ENCODE results near the gene BLOC1S6. TPM values are rescaled to one million over a fixed set of nuclear protein-coding genes. Genes with fewer than 3 reads are reported as not detected.
A peak's percentile ranks its signal among the peaks of the same experiment; 100 is the strongest.

BLOC1S6 gene, protein sequence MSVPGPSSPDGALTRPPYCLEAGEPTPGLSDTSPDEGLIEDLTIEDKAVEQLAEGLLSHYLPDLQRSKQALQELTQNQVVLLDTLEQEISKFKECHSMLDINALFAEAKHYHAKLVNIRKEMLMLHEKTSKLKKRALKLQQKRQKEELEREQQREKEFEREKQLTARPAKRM
- polyA plus RNA-seq (ENCODE audit: insufficient read length in 4 of 4): 10 to 100 TPM; 40.3 to 57.3 (median 47.1) TPM

- DNase-seq (ENCODE audit: low read depth in 4 of 4, low spot score in 2 of 4): peak; percentile 89 to 97 (median 93)
These were observed at the start of gene BLOC1S6 for GRCh38 chr15:45587095-45587862. BLOC1S6 (plus strand) TSS chr15:45587379; CDS start chr15:45587444, 65 bp downstream.

GRCh38 chr15:45539680-45540079, 47.5 kb upstream of the BLOC1S6 start:
- no peak for DNase-seq (ENCODE audit: low read depth in 4 of 4, low spot score in 2 of 4)

DNA sequence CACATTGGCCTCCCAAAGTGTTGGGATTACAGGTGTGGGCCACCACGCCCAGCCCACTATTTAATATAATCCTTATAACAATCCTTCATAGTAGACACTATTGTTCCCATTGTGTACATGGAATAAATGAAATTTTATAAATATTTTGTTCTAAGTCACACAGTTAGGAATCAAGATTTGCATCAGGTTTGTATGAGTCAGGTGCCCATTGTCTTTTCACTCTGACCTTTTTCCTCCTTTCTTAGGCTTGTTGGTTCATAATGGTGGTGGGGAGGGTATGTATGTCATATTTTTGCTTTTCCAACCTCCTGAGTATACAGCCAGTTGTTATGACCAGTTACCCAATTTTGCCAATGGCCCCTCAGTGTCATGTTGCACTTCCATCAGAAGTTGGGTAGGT, 46.6 kb upstream of the BLOC1S6 start:
- no peak for DNase-seq (ENCODE audit: low read depth in 4 of 4, low spot score in 2 of 4)

DNA sequence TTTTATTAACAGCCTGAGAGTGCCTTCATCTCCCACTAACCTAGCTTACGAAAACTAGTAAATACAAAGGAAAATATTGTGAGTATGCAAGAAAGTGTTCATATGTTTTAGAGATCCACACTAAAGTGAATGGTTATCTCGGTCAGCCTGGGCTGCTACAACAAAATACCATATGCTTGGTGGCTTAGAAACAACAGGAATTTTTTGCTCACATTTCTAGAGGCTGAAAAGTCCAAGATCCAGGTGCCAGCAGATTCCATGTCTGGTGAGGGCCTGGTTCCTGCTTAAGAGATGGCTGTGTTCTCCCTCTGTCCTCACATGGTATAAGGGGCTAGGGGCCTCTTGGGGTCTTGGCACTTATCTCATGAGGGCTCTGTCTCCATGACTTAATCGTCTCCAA, 44.1 kb upstream of the BLOC1S6 start:
- no peak for DNase-seq (ENCODE audit: low read depth in 4 of 4, low spot score in 2 of 4)

DNA sequence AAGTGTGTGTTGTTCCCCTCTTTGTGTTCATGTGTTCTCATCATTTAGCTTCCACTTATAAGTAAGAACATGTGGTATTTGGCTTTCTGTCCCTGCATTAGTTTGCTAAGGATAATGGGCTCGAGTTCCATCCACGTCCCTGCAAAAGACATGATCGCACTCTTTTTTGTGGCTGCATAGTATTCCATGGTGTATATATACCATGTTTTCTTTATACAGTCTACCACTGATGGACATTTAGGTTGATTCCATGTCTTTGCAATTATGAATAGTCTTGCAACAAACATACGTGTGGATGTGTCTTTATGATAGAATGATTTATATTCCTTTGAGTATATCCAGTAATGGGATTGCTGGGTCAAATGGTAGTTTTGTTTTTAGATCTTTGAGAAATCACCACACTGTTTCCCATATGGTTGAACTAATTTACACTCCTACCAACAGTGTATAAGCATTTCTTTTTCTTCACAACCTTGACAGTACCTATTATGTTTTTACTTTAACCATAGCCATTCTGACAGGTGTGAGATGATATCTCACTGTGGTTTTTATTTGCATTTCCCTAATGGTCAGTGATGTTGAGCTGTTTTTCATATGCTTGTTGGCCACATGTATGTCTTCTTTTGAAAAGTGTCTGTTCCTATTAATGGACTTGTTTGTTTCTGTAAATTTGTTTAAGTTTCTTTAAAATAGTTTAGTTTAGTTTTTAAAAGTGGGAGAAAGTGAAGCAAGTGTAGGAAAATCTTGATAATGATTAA, 42.7 kb upstream of the BLOC1S6 start:
- DNase-seq (ENCODE audit: low read depth in 4 of 4, low spot score in 2 of 4): no peak

DNA sequence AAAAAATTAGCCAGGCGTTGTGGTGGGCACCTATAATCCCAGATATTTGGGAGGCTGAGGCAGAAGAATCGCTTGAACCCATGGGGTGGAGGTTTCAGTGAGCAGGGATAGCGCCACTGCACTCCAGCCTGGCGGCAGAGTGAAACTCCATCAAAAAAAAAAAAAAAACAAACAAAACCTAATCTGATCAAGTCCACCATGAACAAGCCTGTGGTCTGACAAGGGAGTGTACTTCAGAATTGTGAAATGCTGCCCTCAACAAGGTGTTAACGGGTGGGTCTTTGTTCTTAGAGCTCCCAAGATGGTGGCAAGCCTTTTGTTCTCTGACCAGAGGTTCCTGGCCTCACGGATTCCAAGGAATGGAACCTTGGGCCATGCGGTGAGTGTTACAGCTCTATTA, 40.4 kb upstream of the BLOC1S6 start:
- no peak for DNase-seq (ENCODE audit: low read depth in 4 of 4, low spot score in 2 of 4)

DNA sequence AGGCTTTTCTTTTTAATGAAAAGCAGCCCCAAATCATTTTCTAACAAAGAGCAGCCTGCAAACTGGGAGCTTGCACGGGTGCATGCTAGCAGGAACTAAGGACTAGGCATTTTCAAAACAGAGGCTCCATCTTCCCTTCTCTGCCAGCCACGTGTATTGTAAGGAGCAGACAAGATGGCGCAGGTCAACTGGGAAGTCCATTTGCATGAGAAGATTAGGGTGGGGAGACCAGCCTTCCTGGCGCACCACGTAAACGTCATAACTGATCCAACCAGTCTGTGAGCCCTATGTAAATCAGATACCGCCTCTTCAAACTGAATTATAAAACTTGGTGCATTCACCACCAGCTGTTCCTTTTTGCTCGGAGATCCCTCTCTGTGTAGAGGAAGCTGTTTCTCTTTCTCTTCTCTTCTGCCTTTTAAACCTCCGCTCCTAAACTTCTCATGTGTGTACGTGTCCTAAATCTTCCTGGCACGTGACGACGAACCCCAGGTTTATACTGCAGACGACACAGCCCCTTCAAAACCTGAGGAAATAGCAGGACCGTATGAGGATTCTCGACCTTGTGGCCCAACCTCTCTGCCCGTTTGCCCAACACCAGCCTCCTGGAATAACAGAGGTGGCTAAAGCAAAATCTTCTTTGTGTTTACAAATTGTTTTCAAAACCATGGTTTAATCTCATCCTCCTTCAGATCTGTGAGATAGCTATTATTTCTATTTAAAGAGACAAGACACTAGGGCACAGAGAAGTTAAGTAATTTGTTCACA, 38.2 kb upstream of the BLOC1S6 start:
- DNase-seq (ENCODE audit: low read depth in 4 of 4, low spot score in 2 of 4): no peak

DNA sequence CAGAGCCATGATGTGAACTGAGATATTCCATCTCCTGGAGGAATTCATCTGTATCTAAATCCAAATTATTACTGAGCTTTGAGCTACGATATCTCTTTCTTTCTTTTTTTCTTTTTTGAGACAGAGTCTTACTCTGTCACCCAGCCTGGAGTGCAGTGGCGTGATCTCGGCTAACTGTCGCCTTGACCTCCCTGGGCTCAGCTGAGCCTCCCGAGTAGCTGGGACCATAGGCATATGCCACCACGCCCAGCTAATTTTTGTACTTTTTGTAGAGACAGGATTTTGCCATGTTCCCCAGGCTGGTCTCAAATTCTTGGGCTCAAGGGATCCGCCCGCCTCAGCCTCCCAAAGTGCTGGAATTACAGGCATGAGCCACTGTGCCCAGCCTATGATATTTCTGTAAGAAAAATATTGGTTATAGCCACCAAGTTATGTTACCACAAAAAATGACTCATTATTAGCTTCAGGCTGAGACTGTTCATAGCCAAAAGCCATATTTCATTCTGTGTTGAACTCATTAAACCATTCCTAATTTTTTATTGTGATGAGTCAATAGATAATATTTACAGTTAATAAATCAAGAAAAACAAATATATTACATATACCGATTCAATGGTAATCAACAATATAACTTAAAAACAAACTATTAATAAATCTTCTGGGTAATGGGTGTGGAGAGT, 37.5 kb upstream of the BLOC1S6 start:
- DNase-seq (ENCODE audit: low read depth in 4 of 4, low spot score in 2 of 4): no peak

- no peak for DNase-seq (ENCODE audit: low read depth in 4 of 4, low spot score in 2 of 4)
These were observed 36.7 kb upstream of the BLOC1S6 start for GRCh38 chr15:45550436-45550835.

GRCh38 chr15:45551676-45552075, 35.5 kb upstream of the BLOC1S6 start:
- no peak for DNase-seq (ENCODE audit: low read depth in 4 of 4, low spot score in 2 of 4)

- DNase-seq (ENCODE audit: low read depth in 4 of 4, low spot score in 2 of 4): no peak
These were observed 31.1 kb upstream of the BLOC1S6 start for GRCh38 chr15:45555934-45556608.

DNA sequence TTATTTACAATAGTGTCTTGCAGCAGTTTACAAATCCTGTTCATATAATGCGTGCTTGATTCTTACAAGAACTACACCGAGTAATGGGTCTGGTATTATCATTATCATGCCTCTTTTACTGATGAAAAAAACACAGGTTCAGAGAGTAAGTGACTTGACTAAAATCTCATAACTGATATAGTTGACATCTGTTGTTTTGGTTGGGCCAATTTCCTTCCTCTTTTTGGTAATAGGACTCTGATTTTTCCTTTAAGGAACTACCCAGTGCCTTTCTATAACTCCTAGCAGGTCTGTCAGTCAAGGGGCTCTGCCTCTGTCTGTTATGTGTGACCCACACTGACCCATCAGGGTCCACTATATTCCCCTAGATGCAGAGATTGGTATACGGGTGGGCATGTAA, 14.6 kb upstream of the BLOC1S6 start:
- no peak for DNase-seq (ENCODE audit: low read depth in 4 of 4, low spot score in 2 of 4)

DNA sequence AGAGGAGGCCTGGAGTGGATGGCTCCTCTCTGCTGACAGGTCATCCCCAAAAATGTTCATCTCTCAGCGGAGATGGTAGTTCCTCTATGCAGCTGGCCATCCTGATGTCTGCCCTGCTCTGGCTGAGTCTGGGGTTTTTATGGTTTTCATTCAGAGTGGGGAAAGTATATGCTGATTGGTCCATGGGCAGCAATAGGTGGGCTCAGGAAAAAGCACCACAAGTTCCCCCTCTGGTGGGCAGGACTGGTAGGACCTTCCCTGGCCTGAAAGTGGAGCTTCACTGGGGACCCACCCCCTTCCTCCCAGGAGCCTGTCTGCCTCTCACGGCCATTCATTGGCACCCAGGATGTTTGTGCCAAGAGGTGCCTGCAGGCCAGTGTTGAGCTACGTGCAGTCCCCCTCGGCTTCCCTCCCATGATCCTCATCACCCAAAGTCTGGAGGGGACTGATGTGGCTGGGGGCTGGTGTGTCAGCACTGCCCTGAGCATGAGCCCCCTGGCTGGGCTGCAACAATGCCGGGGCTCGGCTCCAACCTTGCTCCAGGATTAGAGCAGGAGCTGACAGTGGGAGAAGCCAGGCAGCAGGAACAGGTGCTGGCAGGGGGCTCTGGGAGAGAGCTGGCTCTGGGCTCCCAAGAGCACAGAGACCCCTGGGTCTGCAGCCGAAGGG, 13.1 kb upstream of the BLOC1S6 start:
- no peak for DNase-seq (ENCODE audit: low read depth in 4 of 4, low spot score in 2 of 4)

- DNase-seq (ENCODE audit: low read depth in 4 of 4, low spot score in 2 of 4): no peak
These were observed 5.3 kb upstream of the BLOC1S6 start for GRCh38 chr15:45581919-45582318.

- no peak for DNase-seq (ENCODE audit: low read depth in 4 of 4, low spot score in 2 of 4)
These were observed 3.2 kb upstream of the BLOC1S6 start for GRCh38 chr15:45583731-45584639.

- DNase-seq (ENCODE audit: low read depth in 4 of 4, low spot score in 2 of 4): peak in 2 of 4 donors; percentile 1 to 13
These were observed 1.9 kb upstream of the BLOC1S6 start for GRCh38 chr15:45585069-45585791.

DNA sequence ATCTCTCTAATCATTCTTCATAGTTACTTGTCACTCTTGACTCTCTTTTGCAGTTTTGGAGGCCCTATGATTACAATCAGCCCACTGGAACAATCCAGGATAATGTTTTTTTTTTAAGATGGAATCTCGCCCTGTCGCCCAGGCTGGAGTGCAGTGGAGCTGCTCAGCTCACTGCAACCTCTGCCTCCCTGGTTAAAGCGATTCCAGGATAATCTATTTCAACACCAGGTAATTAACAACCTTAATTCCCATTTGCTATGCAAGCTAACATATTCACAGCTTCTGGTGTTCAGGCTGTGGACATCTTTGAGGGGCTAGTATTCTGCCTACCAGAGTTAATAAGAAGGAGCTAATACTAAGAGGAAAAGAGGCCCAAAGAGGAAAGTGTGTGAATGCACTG, 1.1 kb upstream of the BLOC1S6 start:
- DNase-seq (ENCODE audit: low read depth in 4 of 4, low spot score in 2 of 4): peak in 2 of 4 donors; percentile 17 to 50
